Thyroid gland (tissue), 4 donors: Measurements from ENCODE around the gene TMEM256. TPM values are rescaled to one million over a fixed set of nuclear protein-coding genes. Genes with fewer than 3 reads are reported as not detected.

Experiments used
- DNase-seq, 2 donors: peaks; one replicate each; pipeline ENCODE4 v3.0.0-alpha.2; 2019
- H3K27ac ChIP-seq, 3 donors: fragments of 200-600 bp; sonication (generic); 1 replicate in 2 of 3; 2 replicates in 1 of 3; pipeline ENCODE4 v1.5.1; 2016 to 2019; ENCODE audit warnings: mild to moderate bottlenecking in 1 of 3, moderate library complexity in 1 of 3
- H3K27me3 ChIP-seq: fragments of 200-600 bp; sonication (generic); one replicate; pipeline ENCODE4 v1.5.1; 2019
- H3K36me3 ChIP-seq, 2 donors: fragments of 200-600 bp; sonication (generic); one replicate each; pipeline ENCODE4 v1.5.1; 2016 to 2019
- H3K4me1 ChIP-seq, 2 donors: fragments of 200-600 bp; sonication (generic); one replicate each; pipeline ENCODE4 v1.5.1; 2017 to 2019
- H3K4me3 ChIP-seq, 3 donors: fragments of 200-600 bp; sonication (generic); replicated peaks in 1 of 3; 1 replicate in 2 of 3; 2 replicates in 1 of 3; pipeline ENCODE4 v1.5.1; 2016; ENCODE audit warnings: mild to moderate bottlenecking in 1 of 3
- H3K9me3 ChIP-seq: fragments of 200-600 bp; sonication (generic); one replicate; pipeline ENCODE4 v1.5.1; 2017
- POLR2A ChIP-seq, 2 donors: fragments of 450-650 bp; IDR thresholded peaks; one replicate each; pipeline ENCODE4 v1.6.1; 2017; ENCODE audit warnings: antibody characterized with exemption in 2 of 2, mild to moderate bottlenecking in 2 of 2, moderate library complexity in 1 of 2
- WGBS, 2 donors: methylation state at CpG; one replicate each; pipeline ENCODE4 v1.1.5; 2017; 5-methylcytosine and 5-hydroxymethylcytosine counted together
- intact Hi-C: fragments of 100-400 bp; cut with DNase I; formaldehyde crosslinking; loops from one replicate; pipeline ENCODE4 v1.15.1; 2023
- total RNA-seq, 4 donors: library from RNA; depleted of rRNA; stranded (reverse); fragments of >200 nt; gene quantifications; one replicate each; pipeline ENCODE4 v1.2.3, GENCODE V29; 2016
- TF ChIP-seq, protein P1 (sequence below), 6 experiments: fragments of 200-600 bp in 3 of 6; fragments of 450-650 bp in 3 of 6; sonication (generic) in 3 of 6; IDR thresholded peaks; one replicate each; pipeline ENCODE4 v1.5.1; 2016 to 2019; ENCODE audit warnings: antibody characterized with exemption in 6 of 6, mild to moderate bottlenecking in 2 of 6, inconsistent platforms in 1 of 6, moderate library complexity in 1 of 6

Gene TMEM256
- total RNA-seq, 4 donors from 2014 or later: 27.8 to 133 (median 35.2) TPM

DNA sequence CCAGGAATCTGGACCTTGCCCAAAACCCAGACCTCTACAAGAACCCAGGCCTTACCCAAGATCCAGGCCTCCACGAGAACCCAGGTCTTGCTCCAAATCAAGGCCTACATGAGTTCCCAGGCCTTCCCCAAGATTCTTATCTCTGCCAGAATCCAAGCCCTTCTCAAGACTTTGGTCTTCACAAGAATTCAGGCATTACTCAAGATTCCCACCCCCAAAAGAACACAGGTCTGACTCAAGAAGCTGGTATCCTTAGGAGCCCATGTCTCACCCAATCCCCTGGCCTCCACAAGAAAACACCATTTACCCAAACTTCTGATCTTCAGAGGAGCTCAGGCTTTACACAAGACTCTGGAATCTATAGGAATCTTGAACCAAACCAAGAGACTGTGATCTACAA is 27.3 kb upstream of the TMEM256 start:
- H3K27ac ChIP-seq: no peak overlapping the region
- peaks cover 3 to 6% of the 10 kb centered on the region in 2 donors for H3K4me1 ChIP-seq
- 89 to 94% methylated on average over 1 of the region's 1 CpG for WGBS, 2 donors
- no peak for DNase-seq
- H3K4me3 ChIP-seq: no peak overlapping the region
- H3K9me3 ChIP-seq: no peaks in the 10 kb centered on the region
- intact Hi-C loops: no loop called here
- H3K27me3 ChIP-seq: no peaks in the 10 kb centered on the region
- no peak for TF ChIP-seq POLR2A (IDR thresholded peaks at IDR 0.05)
- TF ChIP-seq, protein P1, sequence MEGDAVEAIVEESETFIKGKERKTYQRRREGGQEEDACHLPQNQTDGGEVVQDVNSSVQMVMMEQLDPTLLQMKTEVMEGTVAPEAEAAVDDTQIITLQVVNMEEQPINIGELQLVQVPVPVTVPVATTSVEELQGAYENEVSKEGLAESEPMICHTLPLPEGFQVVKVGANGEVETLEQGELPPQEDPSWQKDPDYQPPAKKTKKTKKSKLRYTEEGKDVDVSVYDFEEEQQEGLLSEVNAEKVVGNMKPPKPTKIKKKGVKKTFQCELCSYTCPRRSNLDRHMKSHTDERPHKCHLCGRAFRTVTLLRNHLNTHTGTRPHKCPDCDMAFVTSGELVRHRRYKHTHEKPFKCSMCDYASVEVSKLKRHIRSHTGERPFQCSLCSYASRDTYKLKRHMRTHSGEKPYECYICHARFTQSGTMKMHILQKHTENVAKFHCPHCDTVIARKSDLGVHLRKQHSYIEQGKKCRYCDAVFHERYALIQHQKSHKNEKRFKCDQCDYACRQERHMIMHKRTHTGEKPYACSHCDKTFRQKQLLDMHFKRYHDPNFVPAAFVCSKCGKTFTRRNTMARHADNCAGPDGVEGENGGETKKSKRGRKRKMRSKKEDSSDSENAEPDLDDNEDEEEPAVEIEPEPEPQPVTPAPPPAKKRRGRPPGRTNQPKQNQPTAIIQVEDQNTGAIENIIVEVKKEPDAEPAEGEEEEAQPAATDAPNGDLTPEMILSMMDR (IDR thresholded peaks at IDR 0.05): no peak
- no peaks in the 10 kb centered on the region for H3K36me3 ChIP-seq

DNA sequence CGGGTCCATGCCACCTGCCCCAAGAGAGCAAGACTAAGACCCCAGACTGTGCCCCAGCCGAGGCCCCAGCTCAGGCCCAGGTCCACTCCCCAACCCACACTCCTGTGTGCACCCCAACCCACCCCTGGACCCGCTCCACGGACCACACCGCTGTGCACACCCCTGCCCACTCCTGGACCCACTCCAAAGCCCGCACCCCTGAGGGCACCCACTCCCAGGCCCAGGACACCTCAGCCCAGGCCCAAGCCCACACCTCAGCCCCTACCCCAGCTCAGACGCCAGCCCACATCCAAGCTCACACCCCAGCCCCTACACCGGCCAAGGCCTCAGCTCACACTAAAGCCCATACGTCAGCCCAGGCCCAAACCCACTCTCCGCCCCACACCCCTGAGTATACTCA is 25.8 kb upstream of the TMEM256 start:
- TF ChIP-seq POLR2A (IDR thresholded peaks at IDR 0.05): no peak
- TF ChIP-seq, protein P1 (IDR thresholded peaks at IDR 0.05): no peak
- Histone ChIP-seq H3K9me3 (no peaks in the 10 kb centered on the region), H3K4me3 (no peak overlapping the region), H3K4me1 (no peaks in the 10 kb centered on the region), H3K36me3 (no peaks in the 10 kb centered on the region), H3K27me3 (no peaks in the 10 kb centered on the region), H3K27ac (no peak overlapping the region)
- intact Hi-C loops: no loop called here
- DNase-seq: no peak
- WGBS, 2 donors: 85 to 92% methylated on average over 7 to 10 of the region's 10 CpGs

DNA sequence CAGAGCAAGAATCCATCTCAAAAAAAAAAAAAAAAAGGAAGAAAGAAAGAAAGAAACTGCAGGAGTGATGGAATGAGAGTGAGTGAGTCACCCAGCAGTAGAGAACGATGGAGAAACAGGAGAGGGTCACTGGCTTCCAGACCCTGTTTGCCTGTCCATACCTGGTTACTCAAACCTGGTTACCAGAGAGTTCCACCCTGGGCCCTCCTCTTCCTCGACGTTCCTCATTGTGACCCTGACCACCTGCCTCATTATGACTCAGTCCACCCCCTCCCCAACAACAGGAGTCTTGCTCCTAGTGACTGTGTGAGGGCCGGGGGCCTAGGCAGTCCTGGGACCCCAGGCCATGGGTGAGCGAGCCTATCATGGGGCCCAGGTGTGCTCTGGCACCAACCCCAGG is 24.7 kb upstream of the TMEM256 start, which contains the start of gene SPEM3:
Gene SPEM3, plus strand, starts transcription at position 301 of the 400 bp plus-strand sequence. Its CDS starts 46 bp downstream, at position 347.
- H3K27me3 ChIP-seq: no peaks in the 10 kb centered on the region
- intact Hi-C loops: no loop called here
- 72 to 78% methylated on average over 4 to 5 of the region's 5 CpGs for WGBS, 2 donors

DNA sequence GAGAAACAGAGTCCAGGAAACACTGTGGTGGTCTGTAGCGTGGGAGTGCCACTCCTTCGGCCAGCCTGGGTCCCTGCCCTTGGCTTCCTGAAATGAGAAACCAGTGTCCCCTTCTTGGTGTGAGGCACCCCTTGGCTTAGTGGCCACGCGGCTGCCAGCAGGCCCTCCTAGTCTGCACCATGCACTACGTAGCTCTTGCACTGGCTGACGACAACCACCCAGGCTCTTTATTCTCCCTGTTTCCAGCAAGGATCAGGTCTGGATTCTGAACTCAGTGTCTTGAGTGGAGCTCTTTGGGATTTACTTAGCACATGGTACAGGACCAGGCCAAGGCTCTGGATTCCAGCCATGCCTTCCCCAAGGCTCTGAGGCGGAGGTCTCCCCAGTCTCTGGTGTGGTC is 23.7 kb upstream of the TMEM256 start:
- Histone ChIP-seq H3K4me1 (no peaks in the 10 kb centered on the region), H3K36me3 (no peaks in the 10 kb centered on the region), H3K27me3 (no peaks in the 10 kb centered on the region), H3K9me3 (no peaks in the 10 kb centered on the region), H3K4me3 (no peak overlapping the region), H3K27ac (no peak overlapping the region)
- intact Hi-C loops: no loop called here
- DNase-seq: no peak
- WGBS, 2 donors: 89 to 92% methylated on average over 7 of the region's 7 CpGs
- TF ChIP-seq, protein P1 (IDR thresholded peaks at IDR 0.05): no peak
- no peak for TF ChIP-seq POLR2A (IDR thresholded peaks at IDR 0.05)

More for the DNA sequence above, 24.7 kb upstream of the TMEM256 start, which contains the start of gene SPEM3:
- no peak for DNase-seq
- TF ChIP-seq POLR2A (IDR thresholded peaks at IDR 0.05): no peak
- TF ChIP-seq, protein P1 (IDR thresholded peaks at IDR 0.05): no peak
- Histone ChIP-seq H3K4me1 (no peaks in the 10 kb centered on the region), H3K4me3 (no peak within 1 kb of the TSS), H3K27ac (no peak within 1 kb of the TSS), H3K36me3 (no peaks in the 10 kb centered on the region), H3K9me3 (no peaks in the 10 kb centered on the region)

DNA sequence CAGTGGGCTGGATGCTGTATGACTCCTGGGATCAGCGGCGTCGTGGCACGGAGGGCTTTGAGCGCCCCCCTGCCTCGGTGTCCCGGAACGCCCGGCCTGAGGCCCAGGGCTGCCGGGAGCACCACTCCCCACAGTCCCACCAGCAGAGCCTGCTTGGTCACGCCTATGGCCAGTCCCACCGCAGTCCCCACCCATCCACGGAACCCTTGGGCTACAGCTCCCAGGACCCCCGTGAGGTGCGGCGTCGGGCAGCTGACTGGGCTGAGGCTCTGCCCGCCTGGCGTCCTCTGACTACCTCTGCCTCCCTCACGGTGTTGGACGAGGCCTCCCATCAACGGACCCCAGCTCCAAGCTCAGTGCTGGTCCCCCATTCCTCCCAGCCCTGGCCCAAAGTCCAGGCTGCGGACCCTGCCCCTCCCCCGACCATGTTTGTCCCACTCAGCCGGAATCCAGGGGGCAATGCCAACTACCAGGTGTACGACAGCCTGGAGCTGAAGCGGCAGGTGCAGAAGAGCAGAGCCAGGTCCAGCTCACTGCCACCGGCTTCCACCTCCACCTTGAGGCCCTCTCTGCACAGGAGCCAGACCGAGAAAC is 23.1 kb upstream of the TMEM256 start:
- intact Hi-C loops: no loop called here
- no peak for DNase-seq
- H3K4me1 ChIP-seq: no peaks in the 10 kb centered on the region
- H3K9me3 ChIP-seq: no peaks in the 10 kb centered on the region
- TF ChIP-seq, protein P1 (IDR thresholded peaks at IDR 0.05): no peak
- no peaks in the 10 kb centered on the region for H3K36me3 ChIP-seq
- H3K27ac ChIP-seq: no peak overlapping the region
- no peak overlapping the region for H3K4me3 ChIP-seq
- H3K27me3 ChIP-seq: no peaks in the 10 kb centered on the region
- 89 to 94% methylated on average over 2 to 19 of the region's 29 CpGs for WGBS, 2 donors
